Stimulated activated CD8-positive, alpha-beta memory T cell treated with anti-CD3 and anti-CD28 coated beads, Interleukin-7, amount 100 ng/mL, for 4 hours (primary cell): ENCODE measurements around the gene LYL1.
A peak's percentile ranks its signal among the peaks of the same experiment; 100 is the strongest.

ENCODE experiments used
- DNase-seq, 2 donors: peaks; one replicate each; pipeline ENCODE4 v3.0.0-alpha.2; 2020; ENCODE audit warnings: low read depth in 2 of 2

LYL1 gene

DNA sequence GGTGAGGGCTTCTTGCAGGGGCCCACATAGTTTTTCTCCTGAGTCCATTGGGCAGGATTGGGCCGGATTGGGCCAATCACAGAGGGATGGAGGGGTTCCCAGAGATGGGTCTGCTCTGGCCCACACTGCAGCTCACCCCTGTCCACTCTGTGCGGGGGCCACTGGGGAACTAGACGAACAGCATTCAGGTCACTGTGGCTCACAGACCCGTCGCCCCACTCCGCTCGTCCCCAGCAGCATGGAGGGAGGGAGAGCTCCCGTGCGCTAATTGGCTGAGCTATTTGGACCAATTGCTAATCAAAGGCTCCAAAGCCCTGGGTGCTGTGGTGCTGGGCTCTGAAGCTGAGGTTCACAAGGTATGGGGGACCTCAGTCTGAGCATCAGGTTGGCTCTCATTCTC, 26.7 kb upstream of the LYL1 start:
- DNase-seq: no peak

DNA sequence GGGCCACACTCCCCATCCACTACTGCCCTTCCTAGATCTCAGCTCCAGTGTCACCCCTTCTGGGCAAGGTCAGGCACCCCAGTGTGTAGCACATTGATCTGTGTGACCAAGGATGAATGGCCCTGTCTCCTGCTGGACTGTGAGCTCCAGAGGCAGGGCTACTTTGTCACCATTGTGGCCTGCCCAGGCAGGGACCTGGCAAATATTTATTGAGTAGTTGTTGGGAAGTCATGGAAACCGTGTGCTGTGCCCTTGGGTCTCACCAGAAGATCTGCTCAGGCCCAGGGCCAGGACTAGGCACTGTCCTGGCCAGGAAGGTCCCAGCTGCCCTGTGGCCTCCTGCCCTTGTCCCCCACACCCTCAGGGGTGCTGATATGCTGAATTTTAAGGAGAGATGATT, 25.9 kb upstream of the LYL1 start:
- no peak for DNase-seq

DNA sequence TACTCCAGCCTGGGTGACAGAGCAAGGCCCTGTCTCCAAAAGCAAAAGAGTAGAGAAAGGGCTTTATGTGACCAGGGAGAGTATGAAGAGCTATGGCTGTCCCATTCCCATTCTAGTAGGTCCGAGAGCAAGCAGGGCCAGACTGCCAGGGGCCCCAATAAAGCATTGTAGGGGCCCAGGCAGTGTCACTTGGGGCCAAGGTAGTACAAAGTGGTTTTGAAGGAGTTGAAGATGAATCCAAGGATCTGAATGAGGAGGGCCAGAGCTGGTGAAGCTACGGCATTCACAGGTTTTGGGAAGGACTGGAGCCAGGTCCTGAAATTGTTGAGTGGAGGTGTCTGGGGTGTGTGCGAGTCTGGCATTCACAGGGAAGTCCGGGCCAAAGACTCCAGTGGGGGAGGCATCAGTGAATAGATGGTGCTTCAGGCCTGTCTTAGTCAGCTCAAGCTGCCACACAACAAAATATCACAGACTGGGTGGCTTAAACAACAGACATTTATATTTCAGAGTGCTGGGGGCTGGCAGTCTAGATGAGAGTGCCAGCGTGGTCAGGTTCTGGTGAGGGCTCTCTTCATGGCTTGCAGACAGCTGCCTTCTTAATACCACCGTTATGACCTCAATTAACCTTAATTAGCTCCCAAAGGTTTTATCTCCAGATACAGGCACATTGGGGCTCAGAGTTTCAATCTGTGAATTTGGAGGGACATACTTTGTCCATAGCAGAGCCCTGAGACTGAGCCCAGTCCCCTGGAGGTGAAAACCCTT, 25.3 kb upstream of the LYL1 start:
- DNase-seq: no peak

DNA sequence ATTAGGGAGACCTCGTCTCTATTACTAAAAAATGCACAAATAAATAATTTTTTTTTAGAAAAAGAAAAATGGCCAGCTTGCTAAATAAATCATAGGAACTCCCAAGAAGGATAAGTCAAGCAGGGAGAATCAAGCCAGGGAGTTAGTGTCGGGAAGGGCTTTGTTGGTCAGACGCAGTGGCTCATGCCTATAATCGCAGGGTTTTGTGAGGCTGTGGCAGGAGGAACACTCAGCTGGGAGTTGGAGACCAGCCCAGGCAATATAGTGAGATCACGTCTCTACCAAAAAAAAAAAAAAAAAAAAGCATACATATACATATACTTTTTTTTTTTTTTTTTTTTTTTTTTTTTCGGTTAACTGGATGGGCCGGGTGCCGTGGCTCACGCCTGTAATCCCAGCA, 24.4 kb upstream of the LYL1 start:
- DNase-seq: no peak

DNA sequence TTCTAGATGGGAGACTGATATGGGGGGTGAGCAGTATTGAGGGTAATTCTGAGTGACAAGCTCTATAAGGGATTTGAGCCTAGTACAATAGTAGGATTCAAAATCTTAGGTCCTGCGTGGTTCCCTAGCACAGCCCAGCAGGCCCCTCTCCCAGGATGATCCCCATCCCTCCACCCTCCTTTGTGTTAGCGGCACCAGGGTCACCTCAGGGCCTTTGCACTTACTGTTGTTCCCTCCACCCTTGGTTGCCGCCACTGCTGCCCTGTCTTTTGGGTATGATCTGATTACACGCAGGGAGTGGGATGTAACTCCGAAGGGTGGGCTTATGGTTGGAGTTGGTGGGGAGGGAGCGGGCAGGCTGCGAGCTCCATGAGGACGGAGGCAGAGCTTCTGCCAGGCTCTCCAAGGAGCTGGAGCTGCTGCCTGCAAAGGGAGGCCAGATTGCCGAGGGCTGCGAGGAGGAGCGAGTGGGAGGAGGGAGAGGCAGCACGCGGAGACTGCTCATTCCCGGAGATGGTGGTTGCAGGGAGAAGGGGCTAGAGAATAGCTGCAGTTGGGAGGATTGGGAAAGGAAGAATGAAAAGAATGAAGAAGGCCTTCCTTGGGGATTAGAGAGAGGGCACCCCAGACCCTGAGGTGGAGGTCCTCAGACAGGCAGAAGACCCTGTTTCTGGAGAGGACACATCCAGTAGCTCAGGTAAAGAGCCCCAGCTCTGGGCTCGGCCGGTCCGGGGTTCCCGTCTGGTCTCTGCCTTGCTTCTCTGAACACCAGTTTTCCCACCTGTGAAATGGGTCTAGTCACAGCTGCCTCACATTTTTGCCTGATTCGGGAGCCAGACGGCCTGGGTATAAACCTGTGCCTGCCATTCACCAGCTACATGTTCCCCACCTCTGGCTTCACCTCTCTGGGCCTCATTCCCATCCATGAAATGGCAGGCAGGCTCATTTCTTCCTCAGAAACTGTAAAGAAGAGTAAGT, 20.6 kb upstream of the LYL1 start:
- no peak for DNase-seq

DNA sequence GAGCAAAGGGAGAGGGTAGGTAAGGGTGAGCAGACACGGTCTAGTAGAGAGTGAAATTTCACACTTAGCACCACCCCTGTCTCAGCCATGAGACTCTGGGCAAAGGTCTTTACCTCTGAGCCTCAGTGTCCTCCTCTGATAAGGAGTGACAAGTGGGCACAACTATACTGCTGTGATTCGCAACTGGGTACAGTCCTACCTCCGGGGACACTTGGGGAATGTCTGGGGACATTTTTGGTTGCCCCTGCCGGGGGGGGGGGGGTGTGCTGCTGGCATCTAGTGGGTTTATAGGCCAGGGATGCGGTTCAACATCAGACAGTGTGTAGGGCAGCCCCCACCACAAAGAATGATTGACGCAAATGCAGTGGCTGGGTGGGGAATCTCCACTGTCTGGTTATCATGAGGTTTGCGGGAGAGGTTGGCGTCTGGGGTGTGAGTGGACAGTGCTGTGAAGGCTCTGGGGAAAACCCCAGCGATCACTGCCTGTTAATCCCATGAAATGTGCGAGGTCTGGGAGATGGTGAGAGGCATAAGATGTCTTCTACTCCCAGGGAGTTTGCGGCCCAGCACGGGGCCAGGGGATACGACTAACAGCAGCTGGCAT, 19.7 kb upstream of the LYL1 start:
- DNase-seq: peak in 1 of 2 donors; percentile 32

DNA sequence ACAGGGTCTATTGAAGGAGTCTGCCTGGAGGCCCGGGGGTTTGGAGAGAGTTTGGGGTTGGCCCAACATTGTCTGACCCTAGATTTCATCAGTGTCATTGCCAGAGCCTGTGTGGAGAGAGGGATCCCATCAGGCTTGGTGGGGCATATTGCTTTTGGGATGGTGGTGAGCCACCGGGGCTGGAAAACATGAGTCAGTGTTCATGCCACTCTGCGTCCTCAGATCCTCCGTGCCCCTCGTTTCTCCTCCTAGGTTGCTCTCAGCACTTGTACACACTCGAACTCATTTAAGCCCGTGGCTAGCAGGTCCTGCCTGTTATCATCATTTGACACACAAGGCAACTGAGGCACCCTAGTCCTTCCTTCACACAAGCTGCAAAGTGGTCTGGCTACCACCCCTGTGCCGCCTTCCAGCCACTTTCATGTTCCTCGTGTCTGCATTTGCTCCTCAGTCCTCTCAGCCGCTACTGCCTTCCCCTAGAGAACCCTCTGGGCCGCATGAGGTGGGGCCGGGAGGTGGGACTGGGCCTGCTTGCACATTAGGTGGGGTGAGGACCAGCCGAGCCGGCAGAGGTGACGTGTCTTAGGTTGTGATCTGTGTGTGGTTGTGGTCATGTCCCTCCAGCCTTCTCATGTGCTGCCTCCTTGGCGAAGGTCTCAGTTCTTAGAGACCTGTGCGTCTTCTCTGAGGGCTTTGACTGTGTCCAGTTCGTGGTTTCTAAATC, 19.1 kb upstream of the LYL1 start:
- peak in 1 of 2 donors; percentile 29 for DNase-seq

DNA sequence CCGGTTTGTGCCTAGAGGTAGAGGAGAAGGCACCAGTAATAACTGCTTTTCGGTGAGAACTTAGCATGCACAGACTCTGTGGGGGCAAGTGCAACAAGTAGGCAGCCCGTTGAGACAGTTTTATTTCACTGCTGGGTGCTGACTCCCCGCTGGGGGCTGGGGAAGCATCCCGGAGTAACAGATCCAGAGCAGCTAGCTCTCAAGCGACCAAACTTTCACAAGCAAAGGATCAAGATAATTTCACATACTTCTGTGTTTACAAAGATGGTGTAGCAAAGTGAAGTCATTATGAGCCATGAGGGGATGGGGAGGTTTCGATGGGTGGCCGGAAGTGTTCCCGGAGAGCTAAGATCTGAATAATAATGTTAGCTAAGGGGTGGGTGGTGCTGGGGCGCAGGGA, 18.2 kb upstream of the LYL1 start:
- no peak for DNase-seq

DNA sequence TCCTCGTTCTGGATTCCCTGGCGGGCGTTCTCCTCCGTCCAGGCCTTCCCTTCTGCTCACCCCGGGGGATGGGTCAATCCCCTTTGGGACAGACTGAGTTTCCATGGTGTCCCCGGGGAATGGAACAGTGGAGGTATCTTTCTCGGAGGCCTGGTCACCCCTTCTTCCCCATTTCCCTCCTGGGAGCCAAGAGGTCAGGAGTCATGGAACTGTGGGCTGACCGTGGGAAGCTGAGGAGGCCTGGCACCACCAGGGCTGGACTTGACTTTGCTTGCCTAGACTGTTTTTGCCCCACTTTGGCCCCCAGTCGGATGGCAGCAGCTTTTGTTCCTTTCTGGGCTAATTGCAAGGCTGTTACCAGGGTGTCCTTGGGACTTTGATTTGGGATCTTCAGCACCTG, 17.4 kb upstream of the LYL1 start:
- no peak for DNase-seq

DNA sequence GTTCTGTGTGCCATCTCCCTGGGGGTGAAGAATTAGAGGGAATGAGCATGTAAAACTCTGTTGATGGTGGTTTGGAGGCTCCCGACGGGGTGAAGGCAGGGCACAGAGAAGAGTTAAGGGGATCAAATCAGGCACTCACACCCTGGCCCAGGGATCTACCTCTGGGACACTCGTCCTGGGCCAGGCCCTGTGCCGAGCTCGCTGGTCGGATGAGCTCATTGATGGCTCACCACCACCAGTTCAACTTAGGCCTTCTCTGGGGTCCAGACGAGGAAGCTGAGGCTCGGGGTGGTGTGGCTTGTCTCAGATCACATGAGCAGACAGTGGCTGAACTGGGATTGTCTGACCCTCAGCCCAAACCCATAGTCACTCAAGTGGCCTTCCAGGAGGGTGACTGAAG, 17.0 kb upstream of the LYL1 start:
- no peak for DNase-seq

DNA sequence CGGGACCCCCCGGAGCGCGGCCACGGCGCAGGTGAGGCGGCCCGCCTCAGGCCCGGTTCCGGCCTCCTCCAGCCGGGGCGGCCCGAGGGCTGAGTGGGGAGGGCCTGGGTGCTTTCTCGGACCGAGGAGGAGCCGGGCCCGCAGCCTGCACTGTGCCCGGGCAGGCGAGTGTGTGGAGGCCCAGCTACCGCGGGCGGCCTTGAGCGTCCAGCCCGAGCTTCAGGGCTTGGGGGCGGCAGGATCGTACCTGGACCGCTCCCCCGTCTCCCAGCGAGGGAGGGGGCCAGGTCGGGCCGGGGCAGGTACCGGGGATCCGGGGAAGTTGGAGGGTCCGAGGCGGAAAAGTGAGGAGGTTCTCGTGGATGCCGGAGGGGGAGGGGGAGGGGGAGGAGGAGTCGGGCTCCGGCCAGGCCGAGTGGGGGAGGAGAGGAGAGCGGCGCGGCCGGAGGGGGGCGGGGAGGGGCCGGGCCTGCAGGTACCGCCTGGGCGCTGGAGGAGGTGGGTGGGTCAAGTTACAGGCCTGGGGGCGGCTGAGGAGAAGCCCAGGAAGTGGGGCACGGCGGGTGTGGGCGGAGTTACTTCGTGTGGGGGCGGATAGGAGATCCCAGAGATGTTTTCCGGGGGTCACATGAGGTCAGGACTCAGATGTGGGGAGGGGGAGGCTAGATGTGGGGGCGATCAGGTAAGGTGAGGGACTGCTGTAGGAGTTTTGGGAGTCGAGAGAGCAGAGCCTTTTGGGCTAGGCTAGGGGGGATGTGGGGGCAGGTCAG, 16.0 kb upstream of the LYL1 start:
- peak in 1 of 2 donors; percentile 54 for DNase-seq

DNA sequence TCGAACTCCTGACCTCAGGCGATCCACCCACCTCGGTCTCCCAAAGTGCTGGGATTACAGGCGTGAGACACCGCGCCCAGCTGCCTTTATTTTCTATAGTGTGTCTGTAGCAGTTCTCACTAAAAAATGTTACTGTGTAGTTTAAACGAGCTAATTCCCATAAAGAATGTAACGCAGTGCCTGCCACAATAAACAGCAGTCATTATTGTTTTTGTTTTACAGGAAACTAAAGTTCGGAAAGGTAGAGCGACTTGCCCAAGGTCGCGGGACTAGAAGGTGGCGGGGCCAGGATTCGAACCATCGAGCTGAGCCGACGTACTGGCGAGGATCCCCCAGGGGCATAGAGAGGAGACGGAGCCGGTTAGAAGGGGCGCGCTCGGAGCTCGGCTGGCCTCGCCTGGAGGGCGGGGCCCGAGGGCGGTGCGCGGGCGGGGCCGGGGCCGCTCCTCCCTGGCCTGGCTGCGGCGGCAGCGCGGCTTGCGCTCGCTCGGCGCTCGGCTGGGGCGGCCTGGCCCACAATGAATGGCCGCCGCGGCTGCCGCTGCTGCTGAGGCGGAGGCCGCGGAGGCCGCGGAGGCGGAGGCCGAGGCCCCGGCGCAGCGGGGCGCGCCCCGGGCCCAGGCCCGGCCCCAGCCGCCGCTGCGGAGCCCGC, 15.2 kb upstream of the LYL1 start, which contains the start of gene NACC1:
TSS of gene NACC1 (plus strand) at position 493 of the 652 bp plus-strand sequence. CDS start 16,944 bp downstream, outside the sequence.
- DNase-seq: peak; percentile 65 to 90

DNA sequence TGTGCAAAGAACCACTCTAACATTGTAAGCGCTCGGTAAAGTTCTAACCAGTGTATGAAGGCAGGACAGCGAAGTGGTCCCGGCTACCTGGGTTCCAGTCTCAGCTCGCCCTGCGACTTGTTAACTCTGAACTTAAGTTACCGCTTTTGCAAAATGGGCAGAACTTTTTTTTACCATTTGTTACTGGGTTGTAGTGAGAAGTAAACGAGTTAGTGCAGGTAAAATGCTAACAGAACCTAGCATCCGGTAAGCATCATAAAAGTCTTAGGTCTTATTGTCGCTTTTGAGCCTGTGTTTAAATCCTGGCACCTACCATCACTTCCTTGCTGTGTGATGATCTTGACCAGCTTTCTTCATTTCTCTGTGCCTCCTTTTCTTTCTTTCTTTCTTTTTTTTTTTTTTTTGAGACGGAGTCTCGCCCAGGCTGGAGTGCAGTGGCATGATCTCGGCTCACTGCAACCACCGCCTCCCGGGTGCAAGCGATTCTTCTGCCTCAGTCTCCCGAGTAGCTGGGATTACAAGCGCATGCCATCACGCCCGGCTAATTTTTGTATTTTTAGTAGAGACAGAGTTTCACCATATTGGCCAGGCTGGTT, 14.6 kb upstream of the LYL1 start:
- no peak for DNase-seq

DNA sequence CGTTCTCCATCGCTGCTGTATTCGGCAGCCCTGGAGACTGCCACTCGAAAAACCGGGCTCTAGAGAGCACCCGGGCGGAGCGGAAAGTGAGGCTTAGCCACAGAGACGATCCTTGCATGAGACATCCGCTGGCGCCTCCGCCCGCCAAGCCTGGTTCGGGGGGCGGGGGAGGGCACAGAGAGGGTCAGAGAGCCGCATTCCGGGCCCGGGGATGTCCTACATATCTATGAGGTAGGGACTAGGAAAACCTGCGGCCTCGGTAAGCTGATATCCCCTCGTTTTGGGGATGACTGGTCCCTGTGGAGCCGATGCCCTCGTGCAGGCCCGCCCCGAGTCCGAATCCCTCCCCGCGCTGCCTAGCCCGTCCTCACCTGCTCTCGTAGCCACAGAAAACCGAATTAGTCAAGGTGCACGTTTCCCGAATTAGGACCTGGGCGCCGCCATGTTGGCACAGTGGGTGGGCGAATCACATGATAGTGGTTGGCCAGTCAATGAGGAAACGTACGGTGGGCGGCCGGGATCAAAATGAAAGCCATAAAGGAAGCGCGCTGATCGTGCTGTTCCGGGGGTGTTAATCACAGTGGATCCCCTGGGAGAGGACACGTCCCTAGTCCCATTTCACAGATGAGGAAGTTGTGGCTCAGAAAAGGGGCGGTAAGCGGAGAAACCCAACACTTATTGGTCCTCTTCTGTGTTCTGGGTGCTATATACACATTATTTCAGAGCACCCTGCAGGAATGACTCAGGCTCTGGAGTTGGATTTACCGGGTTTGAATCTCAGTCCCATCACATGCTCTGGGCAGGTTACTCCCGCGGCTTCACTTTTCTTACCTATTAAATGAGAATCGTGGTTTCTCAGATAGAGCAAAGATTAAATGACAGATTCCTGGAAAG, 13.9 kb upstream of the LYL1 start, which contains the start of gene TRMT1:
TSS of gene TRMT1 (minus strand) at position 459 of the 894 bp plus-strand sequence. CDS start at position 118, 341 bp downstream.
- peak; percentile 88 to 93 for DNase-seq

DNA sequence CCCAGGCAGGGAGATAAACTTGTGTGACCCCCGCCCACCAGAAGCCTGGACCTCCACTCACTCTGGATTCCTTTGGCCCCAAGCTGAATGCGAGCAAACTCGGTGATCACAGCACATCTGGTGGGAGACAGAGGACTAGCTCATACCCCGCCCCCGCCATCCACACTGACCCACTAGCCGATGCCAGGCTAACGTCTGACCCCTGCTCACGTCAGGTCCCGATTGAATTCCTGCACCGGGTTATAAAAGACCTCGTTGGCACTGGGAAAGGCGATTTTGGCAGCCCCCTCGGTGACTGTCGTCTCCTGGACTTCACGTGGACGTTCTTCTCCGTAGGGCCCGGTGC, 13.3 kb upstream of the LYL1 start:
- no peak for DNase-seq

DNA sequence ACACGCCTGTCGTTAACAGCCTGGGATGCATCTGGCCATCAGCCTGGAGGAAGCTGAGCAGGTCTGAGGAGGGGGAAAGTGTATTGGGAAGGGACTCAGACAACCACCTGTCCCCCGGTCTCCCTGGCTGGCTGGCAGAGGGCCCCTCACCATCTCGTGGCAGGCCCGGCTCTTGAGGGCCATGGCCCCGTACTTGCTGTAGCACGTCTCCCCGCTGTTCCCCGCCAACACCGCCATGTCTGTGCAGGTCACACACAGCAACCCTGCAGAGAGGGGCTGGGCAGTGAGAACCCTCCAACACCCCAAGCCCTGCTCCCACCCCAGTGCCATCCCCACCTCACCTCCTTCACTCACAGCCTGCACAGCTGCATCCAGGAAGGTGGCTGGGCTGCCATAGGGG, 9.9 kb upstream of the LYL1 start:
- no peak for DNase-seq

DNA sequence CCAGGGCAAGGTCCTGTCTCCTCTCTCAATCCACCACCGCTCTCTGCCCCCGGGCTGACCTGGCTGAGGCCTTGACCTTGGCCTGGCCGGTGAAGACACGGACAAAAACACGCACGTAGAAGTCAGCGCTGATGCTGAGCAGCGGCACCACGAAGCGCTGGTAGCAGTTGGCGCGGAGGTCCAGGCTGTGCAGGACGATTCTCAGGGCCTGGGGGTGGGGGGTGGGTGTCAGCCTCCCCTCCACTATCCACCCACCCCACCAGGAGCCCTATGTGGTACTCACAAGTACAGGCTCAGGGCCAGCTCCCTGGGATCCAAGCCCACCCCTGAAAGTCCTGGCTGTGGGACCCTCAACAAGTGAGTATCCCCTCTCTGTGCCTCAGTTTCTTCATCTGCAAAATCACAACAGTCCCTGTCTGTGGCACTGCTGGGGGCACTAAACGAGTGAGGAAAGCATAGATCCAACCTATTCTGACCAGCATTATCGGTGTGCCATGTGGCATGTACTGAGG, 7.5 kb upstream of the LYL1 start:
- no peak for DNase-seq

DNA sequence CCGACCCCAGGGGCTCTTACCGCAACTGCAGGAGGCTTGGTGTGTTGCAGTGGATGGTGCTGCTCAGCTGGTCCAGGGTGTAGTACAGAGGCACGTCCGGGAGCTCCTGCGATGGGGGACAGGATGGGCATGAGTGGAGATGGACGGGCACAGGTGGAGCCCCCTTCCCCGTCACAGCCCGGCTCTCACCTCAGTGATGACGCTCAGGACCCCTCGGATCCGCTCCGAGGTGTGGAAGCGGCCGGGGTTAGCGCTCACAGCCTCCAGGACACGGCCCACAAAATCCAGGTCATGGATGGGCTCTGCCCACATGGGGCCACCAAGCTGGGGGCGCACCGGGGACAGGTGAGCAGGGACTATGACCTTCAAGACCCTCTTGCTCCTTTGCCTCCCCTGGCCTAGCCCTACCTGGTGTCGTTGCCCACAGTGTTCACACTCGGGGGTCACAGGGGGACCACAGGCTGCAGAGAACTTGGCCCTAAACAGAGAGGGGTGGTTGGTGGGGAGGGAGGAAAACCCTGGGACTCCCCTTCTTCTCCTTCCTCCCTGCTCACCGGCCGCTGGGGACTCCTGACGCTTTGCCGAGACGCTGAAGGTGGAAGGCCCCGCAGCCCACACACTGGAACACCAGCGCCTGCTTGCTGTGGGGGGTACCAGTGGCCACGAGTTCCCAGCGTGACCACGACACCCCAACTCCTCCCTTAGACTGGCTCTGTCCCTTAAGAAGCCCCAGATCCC, 6.9 kb upstream of the LYL1 start:
- DNase-seq: no peak
